ENCODE measurements around the gene ZDHHC17. TPM values are rescaled to one million over a fixed set of nuclear protein-coding genes. Genes with fewer than 3 reads are reported as not detected.
A peak's percentile ranks its signal among the peaks of the same experiment; 100 is the strongest.

The ZDHHC17 gene
- total and polyA plus RNA-seq, 4 donors, result 12.0 to 139 (median 21.8) TPM

GRCh38 chr12:76866151-76866567 lies 102.2 kb downstream of the ZDHHC17 start:
- ATAC-seq (ENCODE audit: insufficient read depth, low FRiP score), result no peak
- 89 to 92% methylated on average over 8 of the region's 8 CpGs for WGBS, 2 donors
- Histone ChIP-seq H3K36me3 (ENCODE audit: control insufficient read depth in 4 of 4, insufficient read depth in 4 of 4, low read length in 4 of 4) (no peaks in the 10 kb centered on the region), H3K27ac (ENCODE audit: low read depth in 1 of 2, low read length in 1 of 2) (no peak overlapping the region), H3K4me3 (no peak overlapping the region), H3K4me1 (ENCODE audit: control insufficient read depth in 5 of 5, insufficient read depth in 5 of 5, low read length in 5 of 5) (peaks cover 0 to 5% (median 0%) of the 10 kb centered on the region in 5 donors), H3K9ac (ENCODE audit: insufficient read depth in 1 of 2, low read length in 2 of 2) (no peak overlapping the region), H3K27me3 (ENCODE audit: control insufficient read depth in 3 of 3, insufficient read depth in 3 of 3, low read length in 2 of 3) (no peaks in the 10 kb centered on the region), H3K9me3 (ENCODE audit: control insufficient read depth in 4 of 4, insufficient read depth in 3 of 4, low read length in 3 of 4) (no peaks in the 10 kb centered on the region)
- no peak for TF ChIP-seq CTCF (IDR thresholded peaks at IDR 0.05; ENCODE audit: control extremely low read depth, extremely low read depth)
- DNase-seq, result no peak

GRCh38 chr12:76866726-76867125 lies 102.8 kb downstream of the ZDHHC17 start:
- no peak for TF ChIP-seq CTCF (IDR thresholded peaks at IDR 0.05; ENCODE audit: control extremely low read depth, extremely low read depth)
- H3K9ac ChIP-seq (ENCODE audit: insufficient read depth in 1 of 2, low read length in 2 of 2), result no peak overlapping the region
- no peak overlapping the region for H3K4me3 ChIP-seq

GRCh38 chr12:76871082-76871481 lies 107.2 kb downstream of the ZDHHC17 start:
- no peak for ATAC-seq (ENCODE audit: insufficient read depth, low FRiP score)
- no peak overlapping the region for H3K4me3 ChIP-seq
- TF ChIP-seq CTCF (IDR thresholded peaks at IDR 0.05; ENCODE audit: control extremely low read depth, extremely low read depth), result no peak
- H3K9ac ChIP-seq (ENCODE audit: insufficient read depth in 1 of 2, low read length in 2 of 2), result no peak overlapping the region
- no peak overlapping the region for H3K27ac ChIP-seq (ENCODE audit: low read depth in 1 of 2, low read length in 1 of 2)
- no peaks in the 10 kb centered on the region for H3K27me3 ChIP-seq (ENCODE audit: control insufficient read depth in 3 of 3, insufficient read depth in 3 of 3, low read length in 2 of 3)
- no peak for DNase-seq
- no peaks in the 10 kb centered on the region for H3K36me3 ChIP-seq (ENCODE audit: control insufficient read depth in 4 of 4, insufficient read depth in 4 of 4, low read length in 4 of 4)
- 81 to 95% methylated on average over 2 of the region's 2 CpGs for WGBS, 2 donors
- no peaks in the 10 kb centered on the region for H3K9me3 ChIP-seq (ENCODE audit: control insufficient read depth in 4 of 4, insufficient read depth in 3 of 4, low read length in 3 of 4)
- H3K4me1 ChIP-seq (ENCODE audit: control insufficient read depth in 5 of 5, insufficient read depth in 5 of 5, low read length in 5 of 5), result peaks cover 0 to 8% (median 0%) of the 10 kb centered on the region in 5 donors

More at GRCh38 chr12:76866726-76867125, 102.8 kb downstream of the ZDHHC17 start:
- no peak for ATAC-seq (ENCODE audit: insufficient read depth, low FRiP score)
- H3K36me3 ChIP-seq (ENCODE audit: control insufficient read depth in 4 of 4, insufficient read depth in 4 of 4, low read length in 4 of 4), result no peaks in the 10 kb centered on the region
- no peaks in the 10 kb centered on the region for H3K9me3 ChIP-seq (ENCODE audit: control insufficient read depth in 4 of 4, insufficient read depth in 3 of 4, low read length in 3 of 4)
- H3K27me3 ChIP-seq (ENCODE audit: control insufficient read depth in 3 of 3, insufficient read depth in 3 of 3, low read length in 2 of 3), result no peaks in the 10 kb centered on the region
- WGBS, 2 donors, result 86 to 90% methylated on average over 8 of the region's 8 CpGs
- peaks cover 0 to 5% (median 0%) of the 10 kb centered on the region in 5 donors for H3K4me1 ChIP-seq (ENCODE audit: control insufficient read depth in 5 of 5, insufficient read depth in 5 of 5, low read length in 5 of 5)
- no peak for DNase-seq
- no peak overlapping the region for H3K27ac ChIP-seq (ENCODE audit: low read depth in 1 of 2, low read length in 1 of 2)

GRCh38 chr12:76871742-76872141 lies 107.8 kb downstream of the ZDHHC17 start:
- Histone ChIP-seq H3K36me3 (ENCODE audit: control insufficient read depth in 4 of 4, insufficient read depth in 4 of 4, low read length in 4 of 4) (no peaks in the 10 kb centered on the region), H3K9me3 (ENCODE audit: control insufficient read depth in 4 of 4, insufficient read depth in 3 of 4, low read length in 3 of 4) (no peaks in the 10 kb centered on the region), H3K4me3 (no peak overlapping the region), H3K4me1 (ENCODE audit: control insufficient read depth in 5 of 5, insufficient read depth in 5 of 5, low read length in 5 of 5) (peaks cover 0 to 8% (median 0%) of the 10 kb centered on the region in 5 donors), H3K9ac (ENCODE audit: insufficient read depth in 1 of 2, low read length in 2 of 2) (no peak overlapping the region), H3K27me3 (ENCODE audit: control insufficient read depth in 3 of 3, insufficient read depth in 3 of 3, low read length in 2 of 3) (peaks cover 0 to under 1% (median 0%) of the 10 kb centered on the region in 3 donors), H3K27ac (ENCODE audit: low read depth in 1 of 2, low read length in 1 of 2) (no peak overlapping the region)
- TF ChIP-seq CTCF (IDR thresholded peaks at IDR 0.05; ENCODE audit: control extremely low read depth, extremely low read depth), result no peak
- WGBS, 2 donors, result 75 to 95% methylated on average over 3 of the region's 3 CpGs
- ATAC-seq (ENCODE audit: insufficient read depth, low FRiP score) (no peak), DNase-seq (peak in 1 of 3 donors; percentile 26)

Data from lung (tissue), 12 donors.